Measurements from ENCODE around the gene POLR3K.

GRCh38 chr16:41439-42068, 11.9 kb downstream of the POLR3K start:
- TF ChIP-seq CTCF (IDR thresholded peaks at IDR 0.05; ENCODE audit: insufficient read depth, low read length, poor library complexity, severe bottlenecking) (no peak), EZH2phosphoT487 (conservative IDR thresholded peaks at IDR 0.05; ENCODE audit: low read length) (no peak)

Measured in SU-DHL-6 (cell line).